Large intestine (tissue), 3 donors: ENCODE measurements around the gene SLC7A6OS. TPM values are rescaled to one million over a fixed set of nuclear protein-coding genes. Genes with fewer than 3 reads are reported as not detected.
A peak's percentile ranks its signal among the peaks of the same experiment; 100 is the strongest.

Source experiments
- DNase-seq, 2 donors: peaks; one replicate each; pipeline versions ENCODE4 v3.0.0 to v3.0.0-alpha.2; 2013
- H3K27ac ChIP-seq: one replicate; pipeline ENCODE4 v1.5.1; 2013; ENCODE audit warnings: low read length
- H3K27me3 ChIP-seq: 2 replicates; pipeline ENCODE4 v1.6.1; 2013; ENCODE audit warnings: low read length; ENCODE audit not compliant: control insufficient read depth, insufficient read depth
- H3K36me3 ChIP-seq: 2 replicates; pipeline ENCODE4 v1.6.1; 2013; ENCODE audit warnings: low read length; ENCODE audit not compliant: control insufficient read depth, insufficient read depth
- H3K4me1 ChIP-seq: one replicate; pipeline ENCODE4 v1.6.1; 2013; ENCODE audit warnings: low read length; ENCODE audit not compliant: control insufficient read depth, insufficient read depth
- H3K4me3 ChIP-seq: one replicate; pipeline ENCODE4 v1.5.1; 2013; ENCODE audit warnings: low read length
- H3K9me3 ChIP-seq: one replicate; pipeline ENCODE4 v1.6.1; 2013; ENCODE audit warnings: mild to moderate bottlenecking, low read depth, low read length, moderate library complexity; ENCODE audit not compliant: control insufficient read depth
- WGBS: methylation state at CpG from one replicate; pipeline ENCODE4 v1.1.5; 2013; ENCODE audit warnings: low lambda C conversion rate; ENCODE audit not compliant: insufficient coverage; 5-methylcytosine and 5-hydroxymethylcytosine counted together
- polyA plus RNA-seq: library from polyadenylated mRNA; unstranded; fragments of 120-200 nt; gene quantifications from one replicate; pipeline ENCODE4 v1.2.1, GENCODE V29; 2013

Gene SLC7A6OS
- polyA plus RNA-seq, 1 donor: 19.9 TPM

DNA sequence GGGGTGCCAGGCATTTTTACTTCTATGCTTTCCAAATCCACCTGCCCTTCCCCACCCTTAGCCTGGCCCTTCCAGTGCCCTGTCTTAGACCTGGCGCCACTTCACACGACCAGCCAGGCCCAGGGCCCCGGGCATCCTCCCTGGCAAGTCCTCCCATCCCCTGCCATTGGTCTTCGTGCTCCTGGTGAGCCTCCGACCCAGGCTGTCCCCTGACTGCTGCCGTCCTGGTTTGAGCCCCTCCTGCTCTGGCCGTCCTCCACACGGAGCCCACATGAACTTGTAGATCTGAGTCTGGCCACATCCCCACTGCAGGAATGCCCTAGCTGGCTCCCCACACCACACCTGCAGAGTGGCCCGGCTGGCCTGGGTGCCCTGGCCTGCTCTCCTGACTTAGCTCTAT lies 44.1 kb upstream of the SLC7A6OS start:
- Histone ChIP-seq H3K4me1 (peaks cover 14% of the 10 kb centered on the region), H3K27me3 (no peaks in the 10 kb centered on the region), H3K27ac (no peak overlapping the region), H3K36me3 (peaks cover 87% of the 10 kb centered on the region), H3K4me3 (no peak overlapping the region), H3K9me3 (no peaks in the 10 kb centered on the region)
- no peak for DNase-seq
- no CpG with 5 or more reads among the region's 9 CpGs for WGBS

DNA sequence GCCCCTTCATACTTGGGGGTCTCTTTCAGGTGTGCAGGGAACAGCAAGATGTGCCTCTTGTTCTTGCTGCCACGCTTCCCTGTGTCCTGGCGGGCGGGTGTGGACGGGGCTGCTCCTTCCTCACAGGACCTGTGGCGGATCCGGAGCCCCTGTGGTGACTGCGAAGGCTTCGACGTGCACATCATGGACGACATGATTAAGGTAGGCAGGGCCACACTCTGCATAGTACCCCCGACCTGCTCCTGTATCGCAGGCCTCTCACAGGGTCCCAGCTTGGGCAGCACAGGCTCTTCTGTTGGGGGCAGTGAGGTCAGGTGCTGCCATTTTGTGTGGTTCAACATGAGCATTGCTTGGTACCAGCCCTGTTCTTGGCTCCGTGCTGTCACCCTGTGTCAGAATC lies 42.6 kb upstream of the SLC7A6OS start:
- no peak for DNase-seq
- Histone ChIP-seq H3K36me3 (peaks cover 88% of the 10 kb centered on the region), H3K4me1 (peaks cover 14% of the 10 kb centered on the region), H3K27me3 (no peaks in the 10 kb centered on the region), H3K4me3 (no peak overlapping the region), H3K9me3 (no peaks in the 10 kb centered on the region), H3K27ac (no peak overlapping the region)
- no CpG with 5 or more reads among the region's 13 CpGs for WGBS

DNA sequence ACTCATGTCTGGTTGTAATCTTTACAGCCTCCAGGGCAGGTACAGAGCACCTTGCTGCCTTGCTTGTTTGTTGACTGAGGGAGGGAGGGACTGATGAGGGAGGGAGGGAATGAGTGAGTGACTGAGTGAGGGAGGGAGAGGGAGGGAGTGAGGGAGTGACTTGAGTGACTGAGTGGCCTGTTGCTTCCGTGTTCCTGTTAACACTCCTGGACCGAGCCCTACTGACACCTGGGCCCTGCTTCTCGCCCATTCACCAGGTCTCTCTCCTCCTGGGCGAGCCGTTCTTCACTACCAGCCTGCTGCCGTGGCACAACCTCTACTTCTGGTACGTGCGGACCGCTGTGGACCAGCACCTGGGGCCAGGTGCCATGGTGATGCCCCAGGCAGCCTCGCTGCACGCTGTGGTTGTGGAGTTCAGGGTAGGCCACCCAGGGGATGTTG lies 41.3 kb upstream of the SLC7A6OS start:
- H3K4me3 ChIP-seq: peak overlapping the region; percentile 21
- no CpG with 5 or more reads among the region's 11 CpGs for WGBS
- DNase-seq: peak; percentile 94 to 97
- peaks cover 89% of the 10 kb centered on the region for H3K36me3 ChIP-seq
- H3K27me3 ChIP-seq: no peaks in the 10 kb centered on the region
- peaks cover 14% of the 10 kb centered on the region for H3K4me1 ChIP-seq
- peak overlapping the region; percentile 90 for H3K27ac ChIP-seq
- no peaks in the 10 kb centered on the region for H3K9me3 ChIP-seq

DNA sequence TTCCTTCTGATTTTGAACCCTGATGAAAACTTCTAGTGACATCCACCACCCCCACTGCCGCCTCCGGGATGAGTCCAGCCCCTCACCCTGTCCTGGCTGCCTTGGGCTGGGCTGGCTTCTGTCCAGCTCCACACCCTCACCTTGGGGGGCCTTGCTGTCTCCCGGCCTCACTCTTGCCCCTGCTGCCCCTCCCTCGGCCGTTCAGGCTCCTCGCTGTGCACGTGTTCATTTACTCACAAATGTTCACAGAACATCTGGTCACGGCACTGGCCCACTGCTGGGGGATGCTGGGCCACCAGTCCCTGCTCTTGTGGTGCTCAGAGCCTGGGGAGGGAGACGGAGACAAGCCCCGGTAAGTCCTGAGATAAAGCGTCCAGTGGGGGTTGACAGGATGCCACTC lies 40.7 kb upstream of the SLC7A6OS start:
- H3K36me3 ChIP-seq: peaks cover 89% of the 10 kb centered on the region
- H3K27ac ChIP-seq: peak overlapping the region; percentile 90
- peaks cover 14% of the 10 kb centered on the region for H3K4me1 ChIP-seq
- DNase-seq: no peak
- no peaks in the 10 kb centered on the region for H3K27me3 ChIP-seq
- H3K9me3 ChIP-seq: no peaks in the 10 kb centered on the region
- H3K4me3 ChIP-seq: no peak overlapping the region
- no CpG with 5 or more reads among the region's 11 CpGs for WGBS

DNA sequence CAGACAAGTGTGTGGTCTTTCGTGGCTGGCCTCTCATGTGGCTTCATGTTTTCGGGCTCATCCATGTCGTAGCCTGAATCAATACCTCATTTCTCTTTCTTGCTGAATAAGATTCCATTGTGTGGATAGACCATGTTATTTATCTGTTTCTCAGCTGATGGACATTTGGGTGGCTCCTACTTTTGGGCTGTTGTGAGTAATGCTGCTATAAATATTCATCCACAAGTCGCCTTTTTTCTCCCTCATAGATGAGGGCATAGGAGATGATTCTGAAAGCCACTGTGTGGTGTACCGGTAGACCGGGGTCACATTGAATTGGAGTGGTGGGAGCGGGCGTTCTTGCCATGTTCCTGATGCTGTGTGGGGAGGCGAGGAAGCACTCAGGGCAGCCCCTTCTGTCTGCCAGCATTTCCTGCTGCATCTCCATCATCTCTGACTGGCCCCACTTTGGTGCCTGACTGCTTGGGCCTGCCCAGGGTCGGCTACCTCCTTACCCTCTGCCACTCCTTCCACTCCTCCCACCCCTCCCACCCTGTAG lies 40.1 kb upstream of the SLC7A6OS start:
- DNase-seq: no peak
- H3K27ac ChIP-seq: peak overlapping the region; percentile 90
- H3K4me3 ChIP-seq: no peak overlapping the region
- H3K4me1 ChIP-seq: peaks cover 14% of the 10 kb centered on the region
- H3K36me3 ChIP-seq: peaks cover 89% of the 10 kb centered on the region
- WGBS: 83% methylated on average over 1 of the region's 10 CpGs
- H3K9me3 ChIP-seq: no peaks in the 10 kb centered on the region
- no peaks in the 10 kb centered on the region for H3K27me3 ChIP-seq

DNA sequence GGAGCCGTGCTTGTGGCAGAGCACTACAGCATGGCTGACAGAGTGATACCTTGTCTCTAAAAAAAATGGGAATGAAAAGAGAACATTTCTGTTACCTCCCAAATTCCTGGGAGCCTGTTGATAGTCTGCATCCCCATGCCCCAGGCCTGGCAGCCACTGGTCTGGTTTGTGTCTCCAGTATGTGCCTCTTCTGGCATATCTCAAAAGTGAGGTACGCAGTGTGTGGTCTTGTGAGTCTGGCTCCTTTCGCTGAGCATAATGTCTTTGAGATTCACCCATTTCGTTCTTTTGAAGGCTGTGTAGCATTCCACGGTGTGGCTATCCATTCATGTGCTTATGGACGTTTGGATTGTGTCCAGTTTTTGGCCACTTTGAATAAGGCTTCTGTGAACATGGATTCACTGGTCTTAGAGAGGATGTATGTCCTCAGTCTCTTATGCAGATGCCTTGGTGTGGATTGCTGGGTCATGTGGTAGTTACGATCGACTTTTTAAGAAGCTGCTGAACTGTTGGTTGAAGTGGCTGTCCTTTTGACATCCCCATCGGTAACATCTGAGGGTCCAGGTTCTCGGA lies 39.2 kb upstream of the SLC7A6OS start:
- Histone ChIP-seq H3K27ac (no peak overlapping the region), H3K4me1 (peaks cover 14% of the 10 kb centered on the region), H3K36me3 (peaks cover 89% of the 10 kb centered on the region), H3K27me3 (no peaks in the 10 kb centered on the region), H3K4me3 (no peak overlapping the region), H3K9me3 (no peaks in the 10 kb centered on the region)
- no CpG with 5 or more reads among the region's 10 CpGs for WGBS
- no peak for DNase-seq

DNA sequence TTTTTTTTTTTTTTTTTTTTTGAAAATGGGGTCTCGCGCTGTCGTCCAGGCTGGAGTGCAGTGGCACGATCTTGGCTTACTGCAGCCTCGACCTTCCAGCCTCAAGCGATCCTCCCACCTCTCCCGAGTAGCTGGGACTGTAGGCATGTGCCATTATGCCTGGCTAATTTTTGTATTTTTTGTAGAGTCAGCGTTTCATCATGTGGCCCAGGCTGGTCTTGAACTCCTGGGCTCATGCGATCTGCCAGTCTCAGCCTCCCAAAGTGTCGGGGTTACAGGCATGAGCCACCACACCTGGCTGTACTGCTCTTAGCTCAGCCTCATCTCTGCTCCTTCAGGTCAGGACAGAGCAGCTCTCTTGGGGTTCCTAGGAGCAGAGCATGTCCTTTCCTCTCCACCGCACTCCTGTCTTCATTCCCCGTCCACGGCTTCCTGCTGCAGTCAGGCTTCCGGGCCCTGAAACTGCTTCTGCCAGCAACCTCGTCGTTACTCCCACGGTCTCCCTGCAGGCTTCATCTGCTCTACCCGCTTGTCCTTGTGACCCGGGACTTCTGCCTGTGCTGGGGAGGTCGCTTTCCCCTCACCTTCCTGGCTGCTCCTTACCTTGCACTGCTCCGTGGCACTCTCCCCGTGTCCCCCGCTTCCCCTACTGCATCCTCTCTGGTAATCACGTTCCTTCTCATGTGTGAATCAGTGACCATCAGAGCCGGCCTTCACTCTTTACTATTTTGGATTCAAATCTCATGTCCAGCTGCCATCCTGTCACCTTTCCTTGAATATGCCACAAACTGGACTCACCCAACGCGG lies 38.1 kb upstream of the SLC7A6OS start:
- WGBS: no CpG with 5 or more reads among the region's 27 CpGs
- DNase-seq: no peak
- H3K4me1 ChIP-seq: peaks cover 14% of the 10 kb centered on the region
- H3K27ac ChIP-seq: no peak overlapping the region
- H3K36me3 ChIP-seq: peaks cover 81% of the 10 kb centered on the region
- no peaks in the 10 kb centered on the region for H3K9me3 ChIP-seq
- H3K27me3 ChIP-seq: no peaks in the 10 kb centered on the region
- H3K4me3 ChIP-seq: no peak overlapping the region

DNA sequence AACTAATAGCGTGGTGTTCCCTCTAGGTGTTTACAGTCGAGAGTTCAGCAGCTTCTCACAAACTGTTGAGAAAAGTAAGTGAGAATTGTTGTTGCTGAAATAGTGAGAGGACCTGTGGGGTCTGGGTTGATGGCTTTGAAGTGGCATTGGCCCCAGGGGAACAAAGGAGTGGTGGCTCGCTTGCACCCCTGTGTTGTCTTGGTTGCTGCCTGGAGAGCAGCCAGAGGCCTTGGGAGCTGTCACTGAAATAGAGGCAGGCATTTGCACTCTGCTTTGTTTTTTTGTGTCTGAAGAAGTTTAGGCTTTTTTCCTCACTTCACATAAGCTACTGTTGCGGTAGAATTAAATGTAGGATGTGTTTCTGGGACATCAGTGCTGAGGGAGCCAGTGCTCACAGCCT lies 36.9 kb upstream of the SLC7A6OS start:
- peaks cover 79% of the 10 kb centered on the region for H3K36me3 ChIP-seq
- 100% methylated on average over 1 of the region's 4 CpGs for WGBS
- no peak for DNase-seq

DNA sequence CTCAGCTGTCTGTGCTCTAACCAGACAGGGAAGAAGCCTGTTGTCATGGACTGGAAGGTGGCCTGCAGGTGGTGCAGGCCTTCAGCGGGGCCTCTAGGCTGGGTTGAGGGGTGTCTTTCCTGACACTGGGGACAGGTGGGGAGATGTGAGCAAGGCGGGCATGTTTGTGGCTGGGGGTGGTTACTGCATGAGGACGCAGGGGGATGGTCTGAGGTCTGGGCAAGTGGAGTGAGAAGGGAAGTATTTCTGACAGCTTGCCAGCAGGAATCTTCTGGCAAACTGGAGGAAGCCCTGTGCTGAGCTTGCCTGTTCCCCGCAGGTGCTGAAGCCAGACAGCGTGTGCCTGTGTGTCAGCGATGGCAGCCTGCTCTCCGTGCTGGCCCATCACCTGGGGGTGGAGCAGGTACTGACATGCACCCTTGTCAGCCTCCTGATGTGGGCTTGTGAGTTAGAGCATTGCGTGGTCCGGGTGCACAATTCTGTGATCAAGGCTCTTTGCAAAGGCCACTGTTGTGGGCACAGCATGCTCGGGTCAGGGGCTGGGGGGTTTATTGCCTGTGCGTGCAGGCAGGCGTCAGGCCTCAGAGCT lies 36.2 kb upstream of the SLC7A6OS start:
- H3K4me1 ChIP-seq: peaks cover 9% of the 10 kb centered on the region
- no peaks in the 10 kb centered on the region for H3K9me3 ChIP-seq
- H3K27ac ChIP-seq: no peak overlapping the region
- DNase-seq: no peak
- H3K4me3 ChIP-seq: no peak overlapping the region
- H3K36me3 ChIP-seq: peaks cover 80% of the 10 kb centered on the region
- WGBS: no CpG with 5 or more reads among the region's 12 CpGs
- H3K27me3 ChIP-seq: no peaks in the 10 kb centered on the region

More for the DNA sequence above, 36.9 kb upstream of the SLC7A6OS start:
- Histone ChIP-seq H3K4me1 (peaks cover 14% of the 10 kb centered on the region), H3K4me3 (no peak overlapping the region), H3K9me3 (no peaks in the 10 kb centered on the region), H3K27me3 (no peaks in the 10 kb centered on the region), H3K27ac (no peak overlapping the region)

DNA sequence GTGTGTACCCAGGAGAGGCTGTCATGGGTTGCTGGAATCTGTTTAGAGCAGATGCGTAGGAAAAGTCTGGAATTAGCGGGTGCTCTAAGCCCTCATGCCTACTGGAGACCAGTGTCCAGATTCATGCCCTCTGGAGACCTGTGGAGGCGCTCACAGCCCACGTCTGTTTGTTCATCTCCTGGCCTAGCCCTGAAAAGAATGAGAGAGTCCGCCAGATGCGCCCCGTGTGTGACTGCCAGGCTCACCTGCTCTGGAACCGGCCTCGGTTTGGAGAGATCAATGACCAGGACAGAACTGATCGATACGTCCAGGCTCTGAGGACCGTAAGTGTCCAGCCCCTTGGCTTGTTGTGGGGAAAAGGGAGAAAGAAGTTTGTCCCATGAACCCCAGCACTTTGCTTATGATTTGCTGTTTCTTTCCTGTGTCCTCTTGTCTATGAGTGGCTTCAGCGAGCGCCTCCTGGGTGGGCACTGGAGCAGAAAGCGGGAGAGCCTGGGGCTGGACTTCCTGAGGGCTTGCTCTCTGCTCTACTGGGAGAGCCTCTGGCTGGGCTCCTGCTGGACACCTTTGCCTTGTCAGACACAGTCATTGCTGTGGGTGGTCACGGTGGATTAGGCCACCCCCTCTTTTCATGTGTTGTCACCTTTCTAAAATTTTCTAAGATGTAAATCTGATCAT lies 35.4 kb upstream of the SLC7A6OS start:
- no peak overlapping the region for H3K27ac ChIP-seq
- H3K9me3 ChIP-seq: no peaks in the 10 kb centered on the region
- H3K27me3 ChIP-seq: no peaks in the 10 kb centered on the region
- peaks cover 3% of the 10 kb centered on the region for H3K4me1 ChIP-seq
- H3K36me3 ChIP-seq: peaks cover 84% of the 10 kb centered on the region
- DNase-seq: no peak
- no CpG with 5 or more reads among the region's 16 CpGs for WGBS
- H3K4me3 ChIP-seq: no peak overlapping the region
